GM12891 (cell line): ENCODE data around the gene RGPD6.
"Not testable (repeated sequence)": the region's sequence is repeated elsewhere in the genome, so short reads cannot be mapped to it uniquely, and the experiment has no call there.

Source experiments
- POLR2A ChIP-seq: IDR thresholded peaks from 2 replicates; pipeline ENCODE4 v1.6.1; 2011; ENCODE audit warnings: low read depth, low read length, control low read depth
- POLR2AphosphoS5 ChIP-seq: IDR thresholded peaks from 2 replicates; pipeline ENCODE4 v1.6.1; 2011; ENCODE audit warnings: low read depth, low read length, control low read depth
- SPI1 ChIP-seq: IDR thresholded peaks from 2 replicates; pipeline ENCODE4 v1.6.1; 2011; ENCODE audit warnings: low read depth, low read length, control low read depth

GRCh38 chr2:110576763-110577416, at the start of gene RGPD6:
- not testable (repeated sequence) for TF ChIP-seq POLR2A, POLR2AphosphoS5, SPI1
